ENCODE measurements around the gene HSPA12A. TPM values are rescaled to one million over a fixed set of nuclear protein-coding genes. Genes with fewer than 3 reads are reported as not detected.

HSPA12A gene
- total RNA-seq, 4 donors from 2014 or later, result 2.6 to 15.7 (median 6.8) TPM

GRCh38 chr10:116710076-116710475 is 32.3 kb downstream of the HSPA12A start:
- Histone ChIP-seq H3K36me3 (no peaks in the 10 kb centered on the region), H3K9me3 (no peaks in the 10 kb centered on the region), H3K27ac (no peak overlapping the region), H3K27me3 (no peaks in the 10 kb centered on the region), H3K4me1 (no peaks in the 10 kb centered on the region), H3K4me3 (no peak overlapping the region)
- TF ChIP-seq CTCF (IDR thresholded peaks at IDR 0.05) (no peak), POLR2A (IDR thresholded peaks at IDR 0.05) (no peak)
- no peak for DNase-seq

DNA sequence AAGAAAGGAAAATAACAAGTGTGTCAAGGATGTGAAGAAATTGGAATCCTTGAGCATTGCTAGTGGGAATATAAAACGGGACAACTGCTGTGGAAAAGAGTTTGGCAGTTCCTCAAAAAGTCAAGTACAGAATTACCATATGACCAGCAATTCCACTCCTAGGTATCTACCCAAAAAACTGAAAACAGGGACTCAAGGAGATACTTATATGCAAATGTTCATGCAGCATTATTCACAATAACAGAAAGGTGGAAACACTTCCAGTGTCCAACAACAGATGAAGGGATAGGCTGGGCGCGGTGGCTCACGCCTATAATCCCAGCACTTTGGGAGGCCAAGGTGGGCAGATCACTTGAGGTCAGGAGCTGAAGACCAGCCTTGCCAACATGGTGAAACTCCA is 33.5 kb downstream of the HSPA12A start:
- Histone ChIP-seq H3K27me3 (no peaks in the 10 kb centered on the region), H3K36me3 (no peaks in the 10 kb centered on the region), H3K27ac (no peak overlapping the region), H3K4me3 (no peak overlapping the region), H3K9me3 (no peaks in the 10 kb centered on the region), H3K4me1 (no peaks in the 10 kb centered on the region)
- no peak for DNase-seq
- TF ChIP-seq CTCF (IDR thresholded peaks at IDR 0.05), result no peak
- TF ChIP-seq POLR2A (IDR thresholded peaks at IDR 0.05), result no peak

DNA sequence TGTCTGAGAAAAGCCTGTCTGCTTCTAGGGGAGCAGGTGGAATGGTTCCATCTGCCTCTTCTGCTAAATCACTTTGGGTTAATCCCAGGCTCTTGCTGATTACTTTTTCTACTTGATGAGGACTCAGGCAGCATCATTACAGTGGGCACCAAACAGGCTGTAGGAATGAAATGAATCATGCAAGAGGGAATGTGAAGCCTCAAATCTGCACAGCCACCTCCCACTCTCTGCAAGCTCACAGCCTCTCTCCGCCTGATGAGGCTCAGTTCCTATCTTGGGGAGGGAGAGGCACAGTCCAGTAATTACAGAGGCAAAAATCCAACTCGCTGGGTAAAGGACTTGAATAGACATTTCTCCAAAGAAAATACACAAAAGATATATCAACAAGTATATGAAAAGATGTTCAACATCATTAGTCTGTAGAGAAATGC is 34.0 kb downstream of the HSPA12A start:
- TF ChIP-seq CTCF (IDR thresholded peaks at IDR 0.05), result no peak
- TF ChIP-seq POLR2A (IDR thresholded peaks at IDR 0.05), result no peak

DNA sequence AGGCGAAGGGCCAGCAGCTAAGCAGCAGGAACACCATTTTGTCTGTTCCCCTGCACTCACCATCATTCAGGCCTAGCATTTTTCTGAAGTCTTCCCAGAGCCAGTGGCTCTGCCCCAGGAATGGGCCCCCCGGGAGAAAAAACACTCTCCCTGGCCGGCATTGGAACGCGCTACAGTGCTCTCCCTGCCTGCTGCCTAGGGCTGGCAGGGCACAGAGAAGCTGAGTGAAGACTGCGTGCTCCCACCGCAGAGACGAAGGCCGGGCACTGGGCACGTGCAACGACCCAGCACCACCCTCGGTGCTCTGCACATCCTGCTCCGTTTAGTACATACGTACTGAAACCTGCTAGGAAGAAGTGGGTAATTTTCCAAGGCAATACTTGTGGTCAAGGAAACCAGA is 34.4 kb downstream of the HSPA12A start:
- DNase-seq, result no peak
- Histone ChIP-seq H3K4me1 (no peaks in the 10 kb centered on the region), H3K36me3 (no peaks in the 10 kb centered on the region), H3K27ac (no peak overlapping the region), H3K27me3 (no peaks in the 10 kb centered on the region), H3K4me3 (no peak overlapping the region), H3K9me3 (no peaks in the 10 kb centered on the region)
- TF ChIP-seq CTCF (IDR thresholded peaks at IDR 0.05), result no peak
- TF ChIP-seq POLR2A (IDR thresholded peaks at IDR 0.05), result no peak

More for the DNA sequence above, 34.0 kb downstream of the HSPA12A start:
- no peak for DNase-seq
- Histone ChIP-seq H3K36me3 (no peaks in the 10 kb centered on the region), H3K9me3 (no peaks in the 10 kb centered on the region), H3K4me1 (no peaks in the 10 kb centered on the region), H3K27me3 (no peaks in the 10 kb centered on the region), H3K27ac (no peak overlapping the region), H3K4me3 (no peak overlapping the region)

- no peak overlapping the region for H3K4me3 ChIP-seq
- no peaks in the 10 kb centered on the region for H3K27me3 ChIP-seq
- TF ChIP-seq POLR2A (IDR thresholded peaks at IDR 0.05) (no peak), CTCF (IDR thresholded peaks at IDR 0.05) (no peak)
- DNase-seq, result no peak
- H3K9me3 ChIP-seq, result no peaks in the 10 kb centered on the region
- no peak overlapping the region for H3K27ac ChIP-seq
- no peaks in the 10 kb centered on the region for H3K36me3 ChIP-seq
- H3K4me1 ChIP-seq, result no peaks in the 10 kb centered on the region
Observed at GRCh38 chr10:116706281-116706680, 36.1 kb downstream of the HSPA12A start.

GRCh38 chr10:116705498-116705897 is 36.9 kb downstream of the HSPA12A start:
- TF ChIP-seq CTCF (IDR thresholded peaks at IDR 0.05) (no peak), POLR2A (IDR thresholded peaks at IDR 0.05) (no peak)
- Histone ChIP-seq H3K36me3 (no peaks in the 10 kb centered on the region), H3K4me3 (no peak overlapping the region), H3K9me3 (no peaks in the 10 kb centered on the region), H3K27me3 (no peaks in the 10 kb centered on the region), H3K27ac (no peak overlapping the region), H3K4me1 (no peaks in the 10 kb centered on the region)
- DNase-seq, result no peak

Measured in Peyer's patch (tissue), 4 donors.